Neural cell (in vitro differentiated cells): ENCODE data around the gene SMAP2. TPM values are rescaled to one million over a fixed set of nuclear protein-coding genes. Genes with fewer than 3 reads are reported as not detected.

Experiments
- H2AFZ ChIP-seq: fragments of 200-600, 300-800 bp; sonication (generic), shearing (Covaris generic); 2 replicates; pipeline ENCODE4 v1.6.0; 2014; ENCODE audit warnings: low read depth, mild to moderate bottlenecking, antibody characterized with exemption, low read length, moderate library complexity
- H3F3A ChIP-seq: fragments of 200-600 bp; shearing (Covaris generic); 2 replicates; pipeline ENCODE4 v1.6.1; 2016; ENCODE audit warnings: mild to moderate bottlenecking, moderate library complexity, mixed read lengths, antibody characterized with exemption, low read length; ENCODE audit not compliant: insufficient read depth, poor library complexity, severe bottlenecking
- H3K27ac ChIP-seq: fragments of 200-600, 300-800 bp; sonication (generic), shearing (Covaris generic); 2 replicates; pipeline ENCODE4 v1.5.1; 2014; ENCODE audit warnings: mild to moderate bottlenecking, low read length, moderate library complexity
- H3K27me3 ChIP-seq: fragments of 300-800, 200-600 bp; sonication (generic), shearing (Covaris generic); 2 replicates; pipeline ENCODE4 v1.6.0; 2014; ENCODE audit warnings: mild to moderate bottlenecking, low read depth, low read length, moderate library complexity; ENCODE audit not compliant: insufficient read depth
- H3K36me3 ChIP-seq: fragments of 300-800, 200-600 bp; sonication (generic), shearing (Covaris generic); 2 replicates; pipeline ENCODE4 v1.5.1; 2014; ENCODE audit warnings: mild to moderate bottlenecking, antibody characterized with exemption, low read length, moderate library complexity; ENCODE audit not compliant: insufficient read depth
- H3K4me2 ChIP-seq: fragments of 300-800, 200-600 bp; sonication (generic), shearing (Covaris generic); 2 replicates; pipeline ENCODE4 v1.6.0; 2014; ENCODE audit warnings: mild to moderate bottlenecking, low read length
- H3K4me3 ChIP-seq: fragments of 300-800, 200-600 bp; sonication (generic), shearing (Covaris generic); 2 replicates; pipeline ENCODE4 v1.5.1; 2014; ENCODE audit warnings: mild to moderate bottlenecking, low read length, moderate library complexity
- H3K79me2 ChIP-seq: fragments of 200-600 bp; shearing (Covaris generic); replicated peaks from 2 replicates; pipeline ENCODE4 v1.6.0; 2014; ENCODE audit warnings: mild to moderate bottlenecking, low read length, moderate library complexity; ENCODE audit not compliant: insufficient read depth
- H3K9ac ChIP-seq: fragments of 300-800, 200-600 bp; sonication (generic), shearing (Covaris generic); 2 replicates; pipeline ENCODE4 v1.6.1; 2016; ENCODE audit warnings: mild to moderate bottlenecking, low read length, mixed read lengths
- H3K9me2 ChIP-seq: fragments of 200-600 bp; shearing (Covaris generic); 2 replicates; pipeline ENCODE4 v1.6.1; 2016; ENCODE audit warnings: mild to moderate bottlenecking, low read length, mixed read lengths; ENCODE audit not compliant: insufficient read depth
- H3K9me3 ChIP-seq: fragments of 200-600, 300-800 bp; sonication (generic), shearing (Covaris generic); 2 replicates; pipeline ENCODE4 v1.6.1; 2016; ENCODE audit warnings: mild to moderate bottlenecking, mixed run types, low read length, moderate library complexity, mixed read lengths
- H4K20me1 ChIP-seq: fragments of 200-600 bp; shearing (Covaris generic); 2 replicates; pipeline ENCODE4 v1.6.1; 2016; ENCODE audit warnings: mild to moderate bottlenecking, mixed run types; ENCODE audit not compliant: insufficient read depth
- EP300 ChIP-seq: fragments of 450-650 bp; conservative IDR thresholded peaks from 2 replicates; pipeline ENCODE4 v1.6.1; 2014; ENCODE audit warnings: antibody characterized with exemption, mild to moderate bottlenecking, moderate library complexity; ENCODE audit not compliant: poor library complexity, severe bottlenecking
- EZH2 ChIP-seq: fragments of 200-600, 300-800 bp; shearing (Covaris generic), sonication (generic); IDR thresholded peaks from 2 replicates; pipeline ENCODE4 v1.6.1; 2014; ENCODE audit warnings: antibody characterized with exemption, low read length, borderline replicate concordance, mild to moderate bottlenecking; ENCODE audit not compliant: insufficient read depth, poor library complexity, severe bottlenecking
- MXI1 ChIP-seq: fragments of 450-650 bp; conservative IDR thresholded peaks from 2 replicates; pipeline ENCODE4 v1.6.1; 2014; ENCODE audit warnings: antibody characterized with exemption, mild to moderate bottlenecking; ENCODE audit not compliant: poor library complexity, severe bottlenecking
- POLR2AphosphoS5 ChIP-seq: IDR thresholded peaks from 2 replicates; pipeline ENCODE4 v1.6.1; 2012
- RAD21 ChIP-seq: fragments of 450-650 bp; conservative IDR thresholded peaks from 2 replicates; pipeline ENCODE4 v1.6.1; 2014; ENCODE audit warnings: antibody characterized with exemption, mild to moderate bottlenecking, moderate library complexity
- REST ChIP-seq: IDR thresholded peaks from 2 replicates; pipeline ENCODE4 v1.6.1; 2012; ENCODE audit warnings: borderline replicate concordance
- SMC3 ChIP-seq: fragments of 450-650 bp; conservative IDR thresholded peaks from 2 replicates; pipeline ENCODE4 v1.6.1; 2014; ENCODE audit warnings: antibody characterized with exemption, mild to moderate bottlenecking, moderate library complexity; ENCODE audit not compliant: poor library complexity
- TAF1 ChIP-seq: IDR thresholded peaks from 2 replicates; pipeline ENCODE4 v1.6.1; 2012; ENCODE audit warnings: low read depth
- polyA plus RNA-seq: library from polyadenylated mRNA; depleted of rRNA; stranded (reverse); fragments of >200 nt; gene quantifications from 2 replicates; pipeline ENCODE4 v1.2.3, GENCODE V29; 2014
- TF ChIP-seq, protein P1 (sequence below): fragments of 450-650 bp; IDR thresholded peaks from 2 replicates; pipeline ENCODE4 v1.5.1; 2014; ENCODE audit warnings: antibody characterized with exemption, mild to moderate bottlenecking, moderate library complexity; ENCODE audit not compliant: poor library complexity, severe bottlenecking

Gene SMAP2
- polyA plus RNA-seq, 1 donor from 2014 or later: 46.8 TPM

DNA sequence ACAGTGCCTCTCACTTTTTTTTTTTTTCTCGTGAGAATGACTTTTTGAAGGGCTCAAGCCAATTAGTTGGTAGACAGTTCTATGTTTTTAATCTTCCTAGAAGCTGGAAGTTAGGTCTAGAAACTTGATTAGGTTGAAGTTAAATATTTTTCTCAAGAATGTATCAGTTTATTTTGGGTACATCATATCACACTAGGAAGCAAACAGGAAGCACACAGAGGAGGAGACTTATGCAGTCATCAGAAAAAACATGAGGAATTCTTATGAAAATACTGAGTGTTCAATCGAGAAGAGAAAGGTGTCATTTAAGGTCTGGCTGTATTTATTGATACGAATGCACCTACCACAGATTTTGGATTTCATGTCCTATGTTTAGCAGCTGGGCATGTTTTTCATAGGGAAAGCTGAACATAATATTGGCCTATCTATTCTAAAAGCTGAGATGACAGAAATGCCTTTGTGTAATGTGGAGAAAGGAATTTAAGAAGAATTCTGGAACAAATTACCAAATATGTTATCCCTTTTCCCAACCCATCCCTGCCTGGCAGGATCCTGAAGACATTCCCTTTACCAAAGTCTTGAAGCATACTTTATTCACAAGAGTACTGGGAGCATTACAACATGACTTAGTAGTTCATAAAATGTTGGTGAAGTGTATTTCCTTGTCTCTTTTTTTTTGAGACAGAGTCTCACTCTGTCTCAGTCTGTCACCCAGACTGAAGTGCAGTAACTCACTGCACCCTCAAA is 59.3 kb downstream of the SMAP2 start:
- no peak overlapping the region for H3K27ac ChIP-seq
- H3K9ac ChIP-seq: no peak overlapping the region
- H3K4me2 ChIP-seq: no peak overlapping the region
- no peaks in the 10 kb centered on the region for H3K36me3 ChIP-seq
- no peaks in the 10 kb centered on the region for H3K9me3 ChIP-seq
- no peaks in the 10 kb centered on the region for H3K9me2 ChIP-seq
- no peaks in the 10 kb centered on the region for H3K79me2 ChIP-seq
- H3K27me3 ChIP-seq: no peaks in the 10 kb centered on the region
- no peaks in the 10 kb centered on the region for H4K20me1 ChIP-seq
- no peak overlapping the region for H3K4me3 ChIP-seq
- TF ChIP-seq POLR2AphosphoS5 (no peak), RAD21 (no peak), TAF1 (no peak), EZH2 (no peak)
- TF ChIP-seq, protein P1, sequence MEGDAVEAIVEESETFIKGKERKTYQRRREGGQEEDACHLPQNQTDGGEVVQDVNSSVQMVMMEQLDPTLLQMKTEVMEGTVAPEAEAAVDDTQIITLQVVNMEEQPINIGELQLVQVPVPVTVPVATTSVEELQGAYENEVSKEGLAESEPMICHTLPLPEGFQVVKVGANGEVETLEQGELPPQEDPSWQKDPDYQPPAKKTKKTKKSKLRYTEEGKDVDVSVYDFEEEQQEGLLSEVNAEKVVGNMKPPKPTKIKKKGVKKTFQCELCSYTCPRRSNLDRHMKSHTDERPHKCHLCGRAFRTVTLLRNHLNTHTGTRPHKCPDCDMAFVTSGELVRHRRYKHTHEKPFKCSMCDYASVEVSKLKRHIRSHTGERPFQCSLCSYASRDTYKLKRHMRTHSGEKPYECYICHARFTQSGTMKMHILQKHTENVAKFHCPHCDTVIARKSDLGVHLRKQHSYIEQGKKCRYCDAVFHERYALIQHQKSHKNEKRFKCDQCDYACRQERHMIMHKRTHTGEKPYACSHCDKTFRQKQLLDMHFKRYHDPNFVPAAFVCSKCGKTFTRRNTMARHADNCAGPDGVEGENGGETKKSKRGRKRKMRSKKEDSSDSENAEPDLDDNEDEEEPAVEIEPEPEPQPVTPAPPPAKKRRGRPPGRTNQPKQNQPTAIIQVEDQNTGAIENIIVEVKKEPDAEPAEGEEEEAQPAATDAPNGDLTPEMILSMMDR: no peak
- H3F3A ChIP-seq: no peaks in the 10 kb centered on the region
- H2AFZ ChIP-seq: no peak overlapping the region

DNA sequence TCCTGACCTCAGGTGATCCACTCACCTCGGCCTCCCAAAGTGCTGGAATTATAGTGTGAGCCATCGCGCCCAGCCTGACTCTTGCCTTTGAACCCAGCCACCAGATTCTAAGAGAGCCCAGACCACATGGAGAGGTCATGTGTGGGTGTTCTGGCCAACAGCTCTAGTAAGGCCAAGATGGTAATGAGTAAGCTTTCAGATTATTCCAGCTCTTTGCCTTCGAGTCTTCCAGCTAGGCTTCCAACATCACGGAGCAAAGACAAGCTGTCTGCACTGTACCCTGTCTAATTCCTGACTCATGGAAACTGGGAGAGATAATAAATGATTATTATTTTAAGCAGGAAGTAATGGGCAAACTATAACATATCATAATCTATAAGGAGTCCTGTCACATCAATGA is 61.9 kb downstream of the SMAP2 start:
- no peaks in the 10 kb centered on the region for H3K79me2 ChIP-seq
- no peaks in the 10 kb centered on the region for H3K9me3 ChIP-seq
- no peaks in the 10 kb centered on the region for H3K36me3 ChIP-seq
- H2AFZ ChIP-seq: no peak overlapping the region
- H3K9me2 ChIP-seq: no peaks in the 10 kb centered on the region
- no peak overlapping the region for H3K9ac ChIP-seq
- no peaks in the 10 kb centered on the region for H4K20me1 ChIP-seq
- H3K27me3 ChIP-seq: no peaks in the 10 kb centered on the region
- no peaks in the 10 kb centered on the region for H3F3A ChIP-seq
- H3K27ac ChIP-seq: no peak overlapping the region
- no peak for TF ChIP-seq EZH2
- no peak overlapping the region for H3K4me3 ChIP-seq
- no peak overlapping the region for H3K4me2 ChIP-seq

DNA sequence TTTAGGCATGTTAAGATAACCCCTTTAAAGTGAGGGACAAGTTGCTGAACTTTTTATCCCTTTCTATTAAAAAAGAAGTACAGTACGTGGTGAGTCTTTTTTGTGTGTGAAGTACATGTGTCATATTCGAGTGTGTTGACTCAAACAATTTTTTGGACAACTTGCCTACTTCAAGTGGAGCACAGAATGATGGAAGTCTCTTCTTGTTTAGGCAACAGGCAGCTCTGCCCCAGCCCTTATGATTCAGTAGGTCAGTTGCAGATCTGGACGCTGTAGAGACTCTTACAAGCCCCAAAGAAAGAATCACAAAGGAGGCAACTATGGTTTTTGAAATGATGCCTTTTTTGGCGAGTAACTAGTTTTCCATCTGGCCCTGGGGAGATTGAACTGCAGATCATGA is 62.3 kb downstream of the SMAP2 start:
- no peak overlapping the region for H3K4me2 ChIP-seq
- H3K27ac ChIP-seq: no peak overlapping the region

More for the DNA sequence above, 62.3 kb downstream of the SMAP2 start:
- no peaks in the 10 kb centered on the region for H3K36me3 ChIP-seq
- H3K79me2 ChIP-seq: no peaks in the 10 kb centered on the region
- no peaks in the 10 kb centered on the region for H3F3A ChIP-seq
- no peaks in the 10 kb centered on the region for H3K9me3 ChIP-seq
- TF ChIP-seq EZH2: no peak
- TF ChIP-seq MXI1: no peak
- TF ChIP-seq TAF1: no peak
- no peak for TF ChIP-seq RAD21
- TF ChIP-seq, protein P1: no peak
- TF ChIP-seq REST: no peak
- no peak for TF ChIP-seq EP300
- TF ChIP-seq SMC3: no peak
- no peak for TF ChIP-seq POLR2AphosphoS5
- H3K9ac ChIP-seq: no peak overlapping the region
- no peaks in the 10 kb centered on the region for H4K20me1 ChIP-seq
- no peaks in the 10 kb centered on the region for H3K27me3 ChIP-seq
- H2AFZ ChIP-seq: no peak overlapping the region
- no peaks in the 10 kb centered on the region for H3K9me2 ChIP-seq
- no peak overlapping the region for H3K4me3 ChIP-seq
